Right lobe of liver (tissue), 6 donors: Measurements from ENCODE around the gene KIF6. TPM values are rescaled to one million over a fixed set of nuclear protein-coding genes. Genes with fewer than 3 reads are reported as not detected.
"Not testable (repeated sequence)": the region's sequence is repeated elsewhere in the genome, so short reads cannot be mapped to it uniquely, and the experiment has no call there.

Experiments used
- ATAC-seq, 4 donors: fragments of 200-7000 bp; cut with Tn5 transposase; one replicate each; pipeline ENCODE4 v1.9.1; 2020; ENCODE audit warnings: mild to moderate bottlenecking in 4 of 4, moderate library complexity in 4 of 4
- DNase-seq, 3 donors: peaks; one replicate each; pipeline ENCODE4 v3.0.0-alpha.2; 2020
- H3K27ac ChIP-seq, 3 donors: fragments of 200-600 bp; one replicate each; pipeline ENCODE4 v1.8.0; 2022
- H3K27me3 ChIP-seq, 2 donors: fragments of 200-600 bp; one replicate each; pipeline ENCODE4 v1.8.0; 2022
- H3K36me3 ChIP-seq, 4 donors: fragments of 200-600 bp; sonication (generic) in 1 of 4; one replicate each; pipeline versions ENCODE4 v1.5.1 to v1.8.0; 2017 to 2022; ENCODE audit warnings: control low read depth in 1 of 4
- H3K4me1 ChIP-seq, 4 donors: fragments of 200-600 bp; sonication (generic) in 1 of 4; one replicate each; pipeline versions ENCODE4 v1.5.1 to v1.8.0; 2017 to 2022; ENCODE audit warnings: control low read depth in 1 of 4
- H3K4me3 ChIP-seq, 3 donors: fragments of 200-600 bp; one replicate each; pipeline ENCODE4 v1.8.0; 2022
- H3K9me3 ChIP-seq, 4 donors: fragments of 200-600 bp; sonication (generic) in 1 of 4; one replicate each; pipeline versions ENCODE4 v1.5.1 to v1.8.0; 2017 to 2022; ENCODE audit warnings: control low read depth in 1 of 4
- POLR2A ChIP-seq: fragments of 450-650 bp; IDR thresholded peaks from one replicate; pipeline ENCODE4 v1.6.1; 2017; ENCODE audit warnings: antibody characterized with exemption, mild to moderate bottlenecking
- WGBS: methylation state at CpG from one replicate; pipeline ENCODE4 v1.1.6; 2018; ENCODE audit warnings: low coverage, low lambda C conversion rate; ENCODE audit not compliant: insufficient coverage; ENCODE audit errors: missing lambda C conversion rate; 5-methylcytosine and 5-hydroxymethylcytosine counted together
- intact Hi-C, 2 donors: fragments of 100-400 bp; cut with DNase I; formaldehyde crosslinking; loops; one replicate each; pipeline versions ENCODE4 v1.11.2 to v1.14.1; 2022
- total RNA-seq, 6 experiments: library from RNA; depleted of rRNA in 2 of 6; stranded (reverse); fragments of >200 nt in 2 of 6; fragmentation: NEBNext Ultra II Directional in 3 of 6; extraction: Animal tissue kit (Norgen Biotek cat#: 25700) in 3 of 6; gene quantifications; one replicate each; pipeline versions ENCODE4 v1.1.0 to v1.2.4, GENCODE V29; 2016 to 2023
- TF ChIP-seq, protein P1 (sequence below), 4 donors: fragments of 200-600 bp in 3 of 4; fragments of 450-650 bp in 1 of 4; IDR thresholded peaks; one replicate each; pipeline versions ENCODE4 v1.5.1 to v1.8.0; 2016 to 2022; ENCODE audit warnings: antibody characterized with exemption in 4 of 4, mild to moderate bottlenecking in 2 of 4
- donor health status: DM: no; HTN: yes; CAD: no.
- donor health status: DM: no; HTN: no; CAD: no.
- donor health status: DM: no; HTN: no; CAD: no.
- donor health status: DM: no; HTN: yes; CAD: no.
- donor health status: DM: no; HTN: yes; CAD: no.

KIF6 gene
- total RNA-seq, 6 experiments from 2014 or later = 0.18 to 0.83 (median 0.37) TPM; not detected in 2

DNA sequence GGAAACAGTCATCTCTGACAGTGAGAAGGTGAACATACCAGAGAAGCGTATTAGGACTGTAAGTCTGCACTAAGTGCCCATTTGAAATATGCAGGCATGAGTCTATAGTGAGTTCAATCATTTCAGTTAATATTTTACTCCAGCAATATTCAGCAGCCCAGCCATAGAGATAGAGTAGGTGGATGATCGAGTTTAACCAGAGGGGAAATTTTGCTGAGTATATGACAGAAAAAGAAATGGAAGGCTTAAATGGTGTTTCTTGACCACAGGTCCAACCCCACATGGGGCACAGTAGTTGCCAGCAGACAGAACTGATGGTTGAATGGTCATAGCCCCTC is 39.8 kb downstream of the KIF6 start:
- Histone ChIP-seq H3K9me3 (no peaks in the 10 kb centered on the region), H3K4me1 (no peaks in the 10 kb centered on the region), H3K27ac (no peak overlapping the region), H3K4me3 (no peak overlapping the region), H3K36me3 (no peaks in the 10 kb centered on the region), H3K27me3 (no peaks in the 10 kb centered on the region)
- ATAC-seq (no peak), DNase-seq (no peak)
- 70% methylated on average over 2 of the region's 2 CpGs for WGBS
- intact Hi-C loops = no loop called here
- TF ChIP-seq POLR2A = no peak
- TF ChIP-seq, protein P1, sequence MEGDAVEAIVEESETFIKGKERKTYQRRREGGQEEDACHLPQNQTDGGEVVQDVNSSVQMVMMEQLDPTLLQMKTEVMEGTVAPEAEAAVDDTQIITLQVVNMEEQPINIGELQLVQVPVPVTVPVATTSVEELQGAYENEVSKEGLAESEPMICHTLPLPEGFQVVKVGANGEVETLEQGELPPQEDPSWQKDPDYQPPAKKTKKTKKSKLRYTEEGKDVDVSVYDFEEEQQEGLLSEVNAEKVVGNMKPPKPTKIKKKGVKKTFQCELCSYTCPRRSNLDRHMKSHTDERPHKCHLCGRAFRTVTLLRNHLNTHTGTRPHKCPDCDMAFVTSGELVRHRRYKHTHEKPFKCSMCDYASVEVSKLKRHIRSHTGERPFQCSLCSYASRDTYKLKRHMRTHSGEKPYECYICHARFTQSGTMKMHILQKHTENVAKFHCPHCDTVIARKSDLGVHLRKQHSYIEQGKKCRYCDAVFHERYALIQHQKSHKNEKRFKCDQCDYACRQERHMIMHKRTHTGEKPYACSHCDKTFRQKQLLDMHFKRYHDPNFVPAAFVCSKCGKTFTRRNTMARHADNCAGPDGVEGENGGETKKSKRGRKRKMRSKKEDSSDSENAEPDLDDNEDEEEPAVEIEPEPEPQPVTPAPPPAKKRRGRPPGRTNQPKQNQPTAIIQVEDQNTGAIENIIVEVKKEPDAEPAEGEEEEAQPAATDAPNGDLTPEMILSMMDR (IDR thresholded peaks at IDR 0.05) = no peak

DNA sequence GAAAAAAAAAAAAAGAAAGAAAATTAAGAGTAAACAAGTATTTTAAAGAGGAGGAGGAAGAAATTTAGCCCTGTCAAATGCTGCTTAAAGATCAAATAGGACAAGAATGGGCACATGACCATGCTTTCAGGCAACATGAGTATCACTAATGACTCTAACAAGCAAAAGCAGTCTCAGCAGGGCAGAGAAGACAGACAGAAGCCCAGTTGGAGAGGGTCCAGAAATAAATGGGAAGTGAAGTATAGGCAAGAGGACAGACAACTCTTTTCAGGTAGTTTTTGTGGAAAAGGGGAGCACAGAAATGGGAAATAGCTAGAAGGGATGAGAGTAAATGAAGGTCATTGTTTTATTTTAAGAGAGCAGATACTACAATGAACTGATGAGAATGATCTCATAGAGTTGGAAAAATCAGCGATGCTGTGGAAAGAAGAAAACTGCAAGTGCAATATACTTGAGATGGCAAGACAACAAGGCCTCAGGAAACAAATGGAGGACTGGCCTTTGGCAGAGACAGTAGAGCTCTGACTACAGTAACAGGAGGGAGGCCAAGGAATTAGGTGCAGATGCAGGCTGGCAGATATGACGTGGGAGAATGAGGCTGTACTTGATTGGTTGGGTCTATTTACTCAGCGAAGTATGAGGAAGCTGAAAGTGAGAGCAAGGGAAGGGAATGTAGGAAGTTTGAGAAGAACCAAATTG is 40.3 kb downstream of the KIF6 start:
- WGBS = 70% methylated on average over 3 of the region's 3 CpGs
- no peak overlapping the region for H3K27ac ChIP-seq
- no peak for DNase-seq
- H3K27me3 ChIP-seq = no peaks in the 10 kb centered on the region
- no peak for ATAC-seq
- intact Hi-C loops = no loop called here
- H3K4me1 ChIP-seq = no peaks in the 10 kb centered on the region
- TF ChIP-seq, protein P1 (IDR thresholded peaks at IDR 0.05) = no peak
- no peak for TF ChIP-seq POLR2A
- no peak overlapping the region for H3K4me3 ChIP-seq
- no peaks in the 10 kb centered on the region for H3K36me3 ChIP-seq
- no peaks in the 10 kb centered on the region for H3K9me3 ChIP-seq

DNA sequence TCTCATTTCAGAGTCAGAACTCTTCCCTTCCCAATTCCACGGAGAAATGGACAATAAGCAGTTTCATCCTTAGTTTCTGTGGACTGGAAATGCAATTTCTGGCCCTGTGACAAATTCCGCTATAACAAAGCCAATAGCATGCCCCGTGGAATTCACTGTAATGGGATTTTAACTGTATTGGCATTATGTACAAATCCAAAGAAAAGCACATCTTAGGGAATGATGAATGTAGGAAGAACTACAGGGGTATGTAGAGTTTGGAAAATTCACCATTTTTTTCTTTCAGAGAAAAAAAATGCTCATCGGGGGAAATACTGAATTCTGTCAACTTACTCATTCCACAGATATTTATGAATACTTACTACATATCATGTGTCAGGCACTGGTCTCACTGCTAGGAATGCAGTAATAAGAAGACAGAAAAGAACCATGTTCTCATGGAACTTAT is 43.5 kb downstream of the KIF6 start:
- Histone ChIP-seq H3K4me1 (no peaks in the 10 kb centered on the region), H3K9me3 (no peaks in the 10 kb centered on the region), H3K36me3 (no peaks in the 10 kb centered on the region), H3K27ac (no peak overlapping the region), H3K27me3 (no peaks in the 10 kb centered on the region), H3K4me3 (no peak overlapping the region)
- ATAC-seq (no peak), DNase-seq (no peak)
- intact Hi-C loops = no loop called here
- WGBS = 39% methylated on average over 4 of the region's 4 CpGs
- TF ChIP-seq, protein P1 (IDR thresholded peaks at IDR 0.05) = no peak
- TF ChIP-seq POLR2A = no peak

DNA sequence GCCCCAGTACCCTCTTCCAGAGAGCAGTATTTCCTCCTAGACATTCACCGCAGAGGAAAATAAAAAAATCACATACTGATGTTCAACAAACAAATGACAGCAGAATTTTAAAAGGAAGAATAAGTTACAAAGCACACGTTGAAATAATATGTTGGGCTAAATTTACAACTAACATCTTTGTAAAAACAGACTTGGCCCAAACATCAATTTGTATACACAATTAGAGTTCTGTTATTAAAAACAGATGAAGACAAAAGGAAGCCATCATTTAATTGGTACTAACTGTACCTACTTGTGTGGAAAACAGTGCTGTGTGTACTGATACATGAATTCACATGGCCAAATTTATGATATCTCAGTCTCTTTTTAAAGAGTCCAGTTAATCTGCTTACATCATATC is 46.3 kb downstream of the KIF6 start:
- Histone ChIP-seq H3K4me1 (no peaks in the 10 kb centered on the region), H3K4me3 (no peak overlapping the region), H3K27me3 (no peaks in the 10 kb centered on the region), H3K27ac (no peak overlapping the region), H3K9me3 (no peaks in the 10 kb centered on the region), H3K36me3 (no peaks in the 10 kb centered on the region)
- DNase-seq (no peak), ATAC-seq (no peak)
- 69% methylated on average over 2 of the region's 2 CpGs for WGBS
- no peak for TF ChIP-seq POLR2A
- TF ChIP-seq, protein P1 (IDR thresholded peaks at IDR 0.05) = no peak
- intact Hi-C loops = no loop called here

DNA sequence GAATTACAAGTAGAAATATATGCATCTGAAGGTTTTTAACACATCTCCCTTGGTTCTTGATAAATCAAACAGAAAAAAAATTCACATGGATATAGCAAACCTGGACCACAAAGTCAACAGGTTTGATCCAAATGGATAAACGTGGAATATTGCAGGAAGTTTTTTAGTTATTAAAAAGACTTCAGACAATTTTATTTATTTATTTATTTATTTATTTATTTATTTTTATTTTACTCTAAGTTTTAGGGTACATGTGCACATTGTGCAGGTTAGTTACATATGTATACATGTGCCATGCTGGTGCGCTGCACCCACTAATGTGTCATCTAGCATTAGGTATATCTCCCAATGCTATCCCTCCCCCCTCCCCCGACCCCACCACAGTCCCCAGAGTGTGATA is 47.9 kb downstream of the KIF6 start:
- WGBS = 76% methylated on average over 2 of the region's 3 CpGs
- H3K36me3 ChIP-seq, H3K4me1 ChIP-seq, H3K27ac ChIP-seq, DNase-seq, H3K4me3 ChIP-seq, intact Hi-C loops, H3K9me3 ChIP-seq, ATAC-seq, H3K27me3 ChIP-seq: not testable (repeated sequence)
